ENCODE results near the gene KAZN. TPM values are rescaled to one million over a fixed set of nuclear protein-coding genes. Genes with fewer than 3 reads are reported as not detected.

Gene KAZN
- total RNA-seq, 1 donor from 2014 or later = 1.1 TPM

GRCh38 chr1:15152318-15153183 is 554.1 kb downstream of the KAZN start:
- H3K4me1 Mint-ChIP-seq = peaks cover 23% of the 10 kb centered on the region
- no peak overlapping the region for H3K27ac Mint-ChIP-seq
- no peaks in the 10 kb centered on the region for H3K9me3 Mint-ChIP-seq
- H3K4me3 Mint-ChIP-seq = peak overlapping the region; percentile 73
- DNase-seq = peak; percentile 69
- H3K27me3 Mint-ChIP-seq = peaks cover 59% of the 10 kb centered on the region
- intact Hi-C loops (cut with micrococcal nuclease) = loop anchor here (10.0 kb wide), 1 partner anchor 122 kb away; no protein-coding TSS in a partner anchor
- no peaks in the 10 kb centered on the region for H3K36me3 Mint-ChIP-seq (ENCODE audit: low read depth)

- peaks cover 57% of the 10 kb centered on the region for H3K27me3 Mint-ChIP-seq
- no peaks in the 10 kb centered on the region for H3K9me3 Mint-ChIP-seq
- H3K36me3 Mint-ChIP-seq (ENCODE audit: low read depth) = no peaks in the 10 kb centered on the region
- peak; percentile 65 for DNase-seq
- no peak within 1 kb of the TSS for H3K27ac Mint-ChIP-seq
- H3K4me3 Mint-ChIP-seq = peak within 1 kb of the TSS; percentile 73
- intact Hi-C loops (cut with micrococcal nuclease) = loop anchor here (10.0 kb wide), 1 partner anchor 121 kb away; no protein-coding TSS in a partner anchor
- peaks cover 24% of the 10 kb centered on the region for H3K4me1 Mint-ChIP-seq
These were observed 554.8 kb downstream of the KAZN start, which contains the start of gene TMEM51 for GRCh38 chr1:15153184-15153841. TMEM51 (plus strand) TSS chr1:15153747; CDS start chr1:15215088, 61,341 bp downstream.

GRCh38 chr1:15153842-15154479 is 555.5 kb downstream of the KAZN start:
- H3K4me1 Mint-ChIP-seq = peaks cover 29% of the 10 kb centered on the region
- peak; percentile 79 for DNase-seq
- no peaks in the 10 kb centered on the region for H3K36me3 Mint-ChIP-seq (ENCODE audit: low read depth)
- H3K27me3 Mint-ChIP-seq = peaks cover 55% of the 10 kb centered on the region
- intact Hi-C loops (cut with micrococcal nuclease) = loop anchor here (10.0 kb wide), 1 partner anchor 121 kb away; no protein-coding TSS in a partner anchor
- H3K27ac Mint-ChIP-seq = no peak overlapping the region
- peak overlapping the region; percentile 36 for H3K4me3 Mint-ChIP-seq
- H3K9me3 Mint-ChIP-seq = no peaks in the 10 kb centered on the region

GRCh38 chr1:15154480-15155036 is 556.1 kb downstream of the KAZN start:
- intact Hi-C loops (cut with micrococcal nuclease) = loop anchor here (10.0 kb wide), 1 partner anchor 120 kb away; no protein-coding TSS in a partner anchor
- H3K27ac Mint-ChIP-seq = no peak overlapping the region
- peaks cover 29% of the 10 kb centered on the region for H3K4me1 Mint-ChIP-seq
- H3K4me3 Mint-ChIP-seq = peak overlapping the region; percentile 36
- no peaks in the 10 kb centered on the region for H3K36me3 Mint-ChIP-seq (ENCODE audit: low read depth)
- H3K27me3 Mint-ChIP-seq = peaks cover 54% of the 10 kb centered on the region
- H3K9me3 Mint-ChIP-seq = no peaks in the 10 kb centered on the region
- no peak for DNase-seq

- intact Hi-C loops (cut with micrococcal nuclease) = loop anchor here (10.0 kb wide), 1 partner anchor 120 kb away; no protein-coding TSS in a partner anchor
- Mint-ChIP-seq H3K9me3 (no peaks in the 10 kb centered on the region), H3K27ac (no peak overlapping the region), H3K27me3 (peaks cover 48% of the 10 kb centered on the region), H3K36me3 (ENCODE audit: low read depth) (no peaks in the 10 kb centered on the region), H3K4me1 (peaks cover 29% of the 10 kb centered on the region), H3K4me3 (peak overlapping the region; percentile 19)
- no peak for DNase-seq
These were observed 556.7 kb downstream of the KAZN start for GRCh38 chr1:15155191-15155590.

DNA sequence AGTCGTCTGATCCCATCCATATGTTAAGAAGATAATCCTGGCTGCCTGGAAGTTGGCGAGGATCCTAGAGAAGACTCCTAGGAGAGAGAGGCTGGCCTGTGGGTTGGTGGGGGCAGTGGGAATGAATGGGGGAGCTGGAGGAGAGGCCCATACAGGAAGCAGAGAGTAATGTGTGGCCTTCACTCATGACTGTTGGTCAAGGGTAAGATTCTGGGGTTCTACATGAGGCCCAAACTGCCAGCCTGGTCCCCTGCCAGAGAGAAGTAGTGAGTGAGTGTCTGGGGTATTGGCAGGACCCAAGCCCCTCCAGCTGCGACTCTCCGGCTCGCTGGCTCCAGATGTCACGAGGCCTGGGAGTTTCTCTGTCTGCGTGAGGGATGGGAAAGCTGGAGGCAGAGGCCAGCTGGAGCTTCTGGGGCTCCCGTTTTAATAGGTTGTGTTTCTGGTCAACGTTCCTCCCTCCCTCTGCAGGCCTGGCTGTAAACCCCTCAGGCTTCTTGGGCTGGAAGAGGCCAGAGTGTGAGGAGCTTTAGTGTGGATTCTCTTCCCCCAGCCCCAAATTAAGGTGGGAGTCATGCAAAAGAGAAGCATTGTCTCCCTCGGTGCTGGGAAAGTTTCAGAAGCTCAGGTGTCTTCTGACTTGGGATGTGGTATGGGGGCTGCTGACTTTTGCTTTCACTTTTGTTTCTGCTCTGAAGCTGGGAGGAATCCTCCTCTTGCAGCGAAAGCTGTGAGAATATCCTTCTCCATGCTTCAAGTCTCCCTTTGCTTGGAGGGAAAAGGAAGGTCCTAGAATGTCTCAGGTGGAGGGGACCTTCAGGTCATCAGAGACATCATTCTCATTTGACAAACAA is 557.6 kb downstream of the KAZN start:
- Mint-ChIP-seq H3K36me3 (ENCODE audit: low read depth) (no peaks in the 10 kb centered on the region), H3K27ac (no peak overlapping the region), H3K4me3 (peak overlapping the region; percentile 19), H3K4me1 (peaks cover 29% of the 10 kb centered on the region), H3K27me3 (peaks cover 43% of the 10 kb centered on the region), H3K9me3 (no peaks in the 10 kb centered on the region)
- DNase-seq = peak; percentile 74
- intact Hi-C loops (cut with micrococcal nuclease) = loop anchor here (10.0 kb wide), 1 partner anchor 119 kb away; no protein-coding TSS in a partner anchor

DNA sequence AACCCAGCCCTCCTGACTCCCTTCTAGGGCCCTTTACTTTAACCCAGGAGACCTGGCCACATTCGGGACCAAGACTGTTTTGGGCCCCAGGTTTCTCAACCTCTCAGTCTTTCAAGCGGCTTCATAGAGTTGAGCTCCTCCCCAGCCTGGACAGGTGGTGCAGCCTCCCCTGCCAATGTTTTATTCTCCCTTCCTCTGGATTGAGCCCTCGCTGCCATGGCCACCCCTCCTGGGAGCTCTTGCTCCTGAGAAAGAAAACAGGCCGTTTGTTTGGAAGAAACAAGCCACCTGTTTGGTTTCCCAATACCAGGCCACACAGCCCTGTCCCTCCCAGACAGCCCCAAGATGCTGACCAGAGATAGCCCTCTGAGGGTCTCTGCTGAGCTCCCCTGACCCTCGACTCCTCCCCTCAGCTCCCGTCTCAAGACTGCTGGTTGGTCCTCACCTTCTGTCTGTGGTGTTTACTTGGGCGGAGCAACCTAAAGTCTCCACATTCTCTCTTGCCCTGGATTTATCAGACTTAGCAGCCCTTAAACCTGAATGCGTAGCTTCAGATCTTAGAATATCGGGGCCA is 558.4 kb downstream of the KAZN start:
- Mint-ChIP-seq H3K36me3 (ENCODE audit: low read depth) (no peaks in the 10 kb centered on the region), H3K4me1 (peaks cover 29% of the 10 kb centered on the region), H3K27ac (no peak overlapping the region), H3K27me3 (peaks cover 37% of the 10 kb centered on the region), H3K9me3 (no peaks in the 10 kb centered on the region), H3K4me3 (no peak overlapping the region)
- no peak for DNase-seq
- intact Hi-C loops (cut with micrococcal nuclease) = loop anchor here (10.0 kb wide), 1 partner anchor 118 kb away; no protein-coding TSS in a partner anchor

DNA sequence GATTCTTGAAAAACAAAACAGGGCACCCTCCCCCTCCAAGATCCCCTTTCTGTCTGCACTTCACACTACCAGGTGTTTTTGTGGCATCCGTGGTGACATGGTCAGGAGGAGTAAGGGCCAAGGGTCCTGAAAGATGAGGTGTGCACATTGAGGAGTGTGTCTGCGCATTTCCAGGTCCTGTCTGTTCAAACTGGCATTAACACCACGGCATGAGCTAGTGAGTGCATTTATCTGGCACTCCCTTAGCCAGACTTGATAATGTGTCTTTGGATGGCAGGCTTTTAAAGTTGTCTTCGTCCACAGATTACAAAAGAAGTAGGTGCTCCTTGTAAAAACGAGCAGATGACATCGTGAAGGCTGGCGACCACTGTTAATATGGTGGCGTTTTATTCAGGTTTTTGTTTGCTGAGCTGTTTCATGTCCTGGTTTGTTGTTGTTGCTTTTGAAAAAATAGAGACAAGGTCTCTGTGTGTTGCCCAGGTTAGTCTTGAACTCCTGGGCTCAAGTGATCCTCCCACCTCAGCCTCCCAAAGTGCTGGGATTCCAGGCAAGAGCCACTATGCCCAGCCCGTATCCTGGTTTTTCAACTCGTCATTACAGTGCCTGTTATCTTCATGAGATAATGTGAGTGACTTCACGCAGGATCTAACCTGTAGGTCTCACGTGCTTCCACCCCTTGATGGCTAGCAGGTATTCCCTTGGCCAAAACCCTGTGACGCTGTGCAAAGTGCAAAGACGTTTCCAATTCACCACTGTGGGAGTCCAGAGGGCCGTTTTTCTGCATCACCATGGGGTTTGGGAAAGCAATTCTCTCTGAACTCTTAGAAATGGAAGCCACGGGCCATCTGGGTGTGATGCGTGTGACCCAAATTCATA is 559.3 kb downstream of the KAZN start:
- intact Hi-C loops (cut with micrococcal nuclease) = loop anchor here (10.0 kb wide), 1 partner anchor 117 kb away; no protein-coding TSS in a partner anchor
- no peak overlapping the region for H3K27ac Mint-ChIP-seq
- peaks cover 27% of the 10 kb centered on the region for H3K4me1 Mint-ChIP-seq
- peaks cover 35% of the 10 kb centered on the region for H3K27me3 Mint-ChIP-seq
- no peaks in the 10 kb centered on the region for H3K9me3 Mint-ChIP-seq
- DNase-seq = no peak
- H3K4me3 Mint-ChIP-seq = no peak overlapping the region
- no peaks in the 10 kb centered on the region for H3K36me3 Mint-ChIP-seq (ENCODE audit: low read depth)

DNA sequence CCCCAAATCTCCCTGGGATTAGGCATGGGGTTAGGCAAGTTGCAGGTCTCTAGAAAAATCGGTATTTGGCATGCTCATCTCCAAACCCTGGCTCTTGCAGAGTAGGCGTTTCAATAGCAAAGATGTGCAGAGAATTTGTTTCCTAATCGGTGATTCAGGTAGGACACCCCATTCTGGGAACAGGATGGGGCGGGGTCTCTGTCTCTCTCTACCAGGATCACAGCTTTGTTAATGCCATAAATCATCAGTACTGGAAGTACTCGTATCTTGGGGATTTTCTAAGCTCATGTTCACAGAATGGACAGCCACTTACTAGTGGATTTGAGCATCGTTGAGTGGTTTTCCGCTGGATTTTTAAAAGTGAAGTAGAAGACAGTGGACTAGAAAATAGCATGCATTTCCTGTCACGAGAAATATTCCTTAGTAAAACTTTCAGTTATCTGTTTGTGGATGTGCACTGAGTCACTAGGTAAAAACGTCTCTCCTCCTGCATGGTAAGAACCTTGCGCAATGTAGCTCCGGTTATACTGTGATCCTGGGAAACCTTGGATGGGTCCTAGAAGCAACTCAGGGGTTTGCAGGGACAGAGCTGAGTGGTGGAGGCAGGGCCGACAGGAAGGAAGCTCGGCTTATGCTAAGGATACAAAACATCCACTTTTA is 560.2 kb downstream of the KAZN start:
- H3K4me1 Mint-ChIP-seq = peaks cover 27% of the 10 kb centered on the region
- H3K9me3 Mint-ChIP-seq = no peaks in the 10 kb centered on the region
- DNase-seq = no peak
- H3K27ac Mint-ChIP-seq = no peak overlapping the region
- no peaks in the 10 kb centered on the region for H3K36me3 Mint-ChIP-seq (ENCODE audit: low read depth)
- intact Hi-C loops (cut with micrococcal nuclease) = loop anchor here (10.0 kb wide), 1 partner anchor 116 kb away; no protein-coding TSS in a partner anchor
- no peak overlapping the region for H3K4me3 Mint-ChIP-seq
- H3K27me3 Mint-ChIP-seq = peaks cover 37% of the 10 kb centered on the region

GRCh38 chr1:15159166-15159555 is 560.7 kb downstream of the KAZN start:
- H3K4me1 Mint-ChIP-seq = peaks cover 27% of the 10 kb centered on the region
- H3K9me3 Mint-ChIP-seq = no peaks in the 10 kb centered on the region
- no peak for DNase-seq
- no peaks in the 10 kb centered on the region for H3K36me3 Mint-ChIP-seq (ENCODE audit: low read depth)
- no peak overlapping the region for H3K27ac Mint-ChIP-seq
- no peak overlapping the region for H3K4me3 Mint-ChIP-seq
- H3K27me3 Mint-ChIP-seq = peaks cover 37% of the 10 kb centered on the region
- intact Hi-C loops (cut with micrococcal nuclease) = loop anchor here (10.0 kb wide), 1 partner anchor 116 kb away; no protein-coding TSS in a partner anchor

GRCh38 chr1:15160626-15161025 is 562.1 kb downstream of the KAZN start:
- no peaks in the 10 kb centered on the region for H3K36me3 Mint-ChIP-seq (ENCODE audit: low read depth)
- peaks cover 31% of the 10 kb centered on the region for H3K27me3 Mint-ChIP-seq
- no peak overlapping the region for H3K4me3 Mint-ChIP-seq
- no peak overlapping the region for H3K27ac Mint-ChIP-seq
- H3K4me1 Mint-ChIP-seq = peaks cover 23% of the 10 kb centered on the region
- intact Hi-C loops (cut with micrococcal nuclease) = no loop called here
- DNase-seq = no peak
- H3K9me3 Mint-ChIP-seq = no peaks in the 10 kb centered on the region

Data from activated CD4-positive, alpha-beta T cell treated with anti-CD3 and anti-CD28 coated beads, Interleukin-2, amount 10 ng/mL, durations not matched to agents 24 days and 14 days (primary cell).